ENCODE data around the gene CPSF4. TPM values are rescaled to one million over a fixed set of nuclear protein-coding genes. Genes with fewer than 3 reads are reported as not detected.

Gene CPSF4
- total and polyA plus RNA-seq, 11 donors: 12.7 to 24.8 (median 16.4) TPM

DNA sequence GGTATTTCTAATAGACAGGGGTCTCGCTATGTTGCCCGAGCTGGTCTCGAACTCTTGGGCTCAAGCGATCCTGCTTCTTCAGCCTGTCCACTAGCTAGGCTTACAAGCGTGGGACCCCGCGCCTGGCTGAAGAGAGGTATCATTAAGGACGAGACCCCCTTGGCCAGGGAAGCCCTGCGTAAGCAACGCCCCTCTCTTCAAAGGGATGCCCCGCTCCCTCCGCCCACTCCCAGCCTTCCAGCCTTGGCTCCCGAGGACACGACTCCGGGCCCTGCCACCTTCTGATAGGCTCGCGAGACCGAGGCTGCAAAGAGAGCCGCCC lies 65.5 kb downstream of the CPSF4 start:
- Histone ChIP-seq H3K27me3 (no peaks in the 10 kb centered on the region), H3K27ac (peak overlapping the region; percentile 73 to 97 (median 94)), H3K4me3 (peak overlapping the region; percentile 65 to 91 (median 76)), H3K4me1 (peaks cover 0 to 43% (median 33%) of the 10 kb centered on the region in 12 donors), H3K36me3 (peaks cover 0 to 4% (median 0%) of the 10 kb centered on the region in 9 donors), H3K9me3 (no peaks in the 10 kb centered on the region)
- intact Hi-C loops (cut with DNase I): loop anchor here in 9 of 10 donors (5.0 to 10.0 kb wide), 4 partner anchors 37 to 53 kb away; partner anchors contain the start of genes ZNF655 (in 6 of the 9), FAM200A (in 4 of the 9) and ATP5MF (in 1 of the 9)
- WGBS, 4 donors: 8 to 12% (median 8%) methylated on average over 17 to 19 of the region's 19 CpGs
- ATAC-seq (peak in 3 of 4 donors; percentile 93 to 95 (median 94)), DNase-seq (no peak)
- TF ChIP-seq, protein P1, sequence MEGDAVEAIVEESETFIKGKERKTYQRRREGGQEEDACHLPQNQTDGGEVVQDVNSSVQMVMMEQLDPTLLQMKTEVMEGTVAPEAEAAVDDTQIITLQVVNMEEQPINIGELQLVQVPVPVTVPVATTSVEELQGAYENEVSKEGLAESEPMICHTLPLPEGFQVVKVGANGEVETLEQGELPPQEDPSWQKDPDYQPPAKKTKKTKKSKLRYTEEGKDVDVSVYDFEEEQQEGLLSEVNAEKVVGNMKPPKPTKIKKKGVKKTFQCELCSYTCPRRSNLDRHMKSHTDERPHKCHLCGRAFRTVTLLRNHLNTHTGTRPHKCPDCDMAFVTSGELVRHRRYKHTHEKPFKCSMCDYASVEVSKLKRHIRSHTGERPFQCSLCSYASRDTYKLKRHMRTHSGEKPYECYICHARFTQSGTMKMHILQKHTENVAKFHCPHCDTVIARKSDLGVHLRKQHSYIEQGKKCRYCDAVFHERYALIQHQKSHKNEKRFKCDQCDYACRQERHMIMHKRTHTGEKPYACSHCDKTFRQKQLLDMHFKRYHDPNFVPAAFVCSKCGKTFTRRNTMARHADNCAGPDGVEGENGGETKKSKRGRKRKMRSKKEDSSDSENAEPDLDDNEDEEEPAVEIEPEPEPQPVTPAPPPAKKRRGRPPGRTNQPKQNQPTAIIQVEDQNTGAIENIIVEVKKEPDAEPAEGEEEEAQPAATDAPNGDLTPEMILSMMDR (IDR thresholded peaks at IDR 0.05): no peak
- TF ChIP-seq POLR2A (IDR thresholded peaks at IDR 0.05): peak in 1 of 2 donors; percentile 30

GRCh38 chr7:99504603-99505323 lies 66.0 kb downstream of the CPSF4 start, which contains the start of gene ZKSCAN5:
Gene ZKSCAN5, plus strand, starts transcription at chr7:99504662. Its CDS starts 1,383 bp downstream, at chr7:99506045.
- H3K27ac ChIP-seq: peak within 1 kb of the TSS; percentile 73 to 97 (median 94)
- ATAC-seq: peak; percentile 93 to 96 (median 96)

GRCh38 chr7:99505324-99505662 lies 66.5 kb downstream of the CPSF4 start:
- H3K4me1 ChIP-seq: peaks cover 0 to 42% (median 33%) of the 10 kb centered on the region in 12 donors
- 2 to 4% (median 3%) methylated on average over 11 of the region's 11 CpGs for WGBS, 4 donors
- intact Hi-C loops (cut with DNase I): loop anchor here in 2 of 10 donors (10.0 kb wide), 1 partner anchor 50 kb away; the partner anchor contains the start of genes FAM200A (in 2 of the 2) and ZNF655 (in 2 of the 2)
- DNase-seq: no peak
- H3K36me3 ChIP-seq: peaks cover 0 to 9% (median 0%) of the 10 kb centered on the region in 9 donors
- TF ChIP-seq POLR2A (IDR thresholded peaks at IDR 0.05): no peak
- TF ChIP-seq, protein P1 (IDR thresholded peaks at IDR 0.05): no peak
- H3K27ac ChIP-seq: peak overlapping the region in 11 of 12 donors; percentile 91 to 97 (median 94)
- no peak for ATAC-seq
- peak overlapping the region; percentile 65 to 91 (median 76) for H3K4me3 ChIP-seq
- no peaks in the 10 kb centered on the region for H3K27me3 ChIP-seq
- no peaks in the 10 kb centered on the region for H3K9me3 ChIP-seq

More at GRCh38 chr7:99504603-99505323, 66.0 kb downstream of the CPSF4 start, which contains the start of gene ZKSCAN5:
- Histone ChIP-seq H3K4me3 (peak within 1 kb of the TSS; percentile 65 to 91 (median 76)), H3K27me3 (no peaks in the 10 kb centered on the region), H3K36me3 (peaks cover 0 to 4% (median 0%) of the 10 kb centered on the region in 9 donors), H3K9me3 (no peaks in the 10 kb centered on the region), H3K4me1 (peaks cover 0 to 42% (median 33%) of the 10 kb centered on the region in 12 donors)
- DNase-seq: peak; percentile 99
- peak in 1 of 2 donors; percentile 56 for TF ChIP-seq POLR2A (IDR thresholded peaks at IDR 0.05)
- TF ChIP-seq, protein P1 (IDR thresholded peaks at IDR 0.05): peak in 4 of 12 donors; percentile 7 to 36 (median 16)
- 0% methylated on average over 21 to 53 of the region's 53 CpGs for WGBS, 4 donors
- intact Hi-C loops (cut with DNase I): loop anchor here in 9 of 10 donors (5.0 to 10.0 kb wide), 4 partner anchors 37 to 53 kb away; partner anchors contain the start of genes ZNF655 (in 6 of the 9), FAM200A (in 4 of the 9) and ATP5MF (in 1 of the 9)

Other genes starting within 250 kb of the CPSF4 start
- not detected for gene KPNA7, start 230.8 kb upstream of the CPSF4 start, total RNA-seq
- gene KPNA7, start 230.8 kb upstream of the CPSF4 start, polyA plus RNA-seq: not detected
- not detected for gene MYH16, start 166.1 kb upstream of the CPSF4 start, total RNA-seq
- not detected for gene MYH16, start 166.1 kb upstream of the CPSF4 start, polyA plus RNA-seq
- 100 to 1,000 TPM in 8 of 9 donors, 10 to 100 TPM in 1; 97.1 to 177 (median 146) TPM for gene ARPC1A, start 113.0 kb upstream of the CPSF4 start, total RNA-seq
- 100 to 1,000 TPM; 102 to 208 TPM for gene ARPC1A, start 113.0 kb upstream of the CPSF4 start, polyA plus RNA-seq
- 100 to 1,000 TPM in 2 of 9 donors, 10 to 100 TPM in 7; 17.2 to 142 (median 37.1) TPM for gene ARPC1B, start 64.2 kb upstream of the CPSF4 start, total RNA-seq
- 100 to 1,000 TPM in 1 of 2 donors, 10 to 100 TPM in 1; 32.7 to 136 TPM for gene ARPC1B, start 64.2 kb upstream of the CPSF4 start, polyA plus RNA-seq
- 100 to 1,000 TPM in 4 of 9 donors, 10 to 100 TPM in 5; 88.7 to 128 (median 98.5) TPM for gene PDAP1, start 30.3 kb upstream of the CPSF4 start, total RNA-seq
- gene PDAP1, start 30.3 kb upstream of the CPSF4 start, polyA plus RNA-seq: 100 to 1,000 TPM; 120 to 309 TPM
- 10 to 100 TPM; 26.1 to 63.6 (median 38.9) TPM for gene BUD31, start 30.0 kb upstream of the CPSF4 start, total RNA-seq
- gene BUD31, start 30.0 kb upstream of the CPSF4 start, polyA plus RNA-seq: 10 to 100 TPM; 66.7 to 87.8 TPM
- gene PTCD1, start 145 bp upstream of the CPSF4 start, total RNA-seq: 1 to 10 TPM; 2.1 to 9.0 (median 3.9) TPM
- 1 to 10 TPM; 3.3 to 3.7 TPM for gene PTCD1, start 145 bp upstream of the CPSF4 start, polyA plus RNA-seq
- gene ATP5MF, start 27.2 kb downstream of the CPSF4 start, total RNA-seq: 1,000 to 10,000 TPM in 2 of 9 donors, 100 to 1,000 TPM in 7; 579 to 6,117 (median 707) TPM
- 1,000 to 10,000 TPM; 2,714 to 5,384 TPM for gene ATP5MF, start 27.2 kb downstream of the CPSF4 start, polyA plus RNA-seq
- gene ZNF789, start 33.9 kb downstream of the CPSF4 start, total RNA-seq: 1 to 10 TPM; 2.1 to 5.2 (median 3.2) TPM
- gene ZNF789, start 33.9 kb downstream of the CPSF4 start, polyA plus RNA-seq: 1 to 10 TPM; 3.3 to 4.4 TPM
- gene ZNF394, start 61.3 kb downstream of the CPSF4 start, total RNA-seq: 10 to 100 TPM; 12.4 to 23.0 (median 15.2) TPM
- gene ZNF394, start 61.3 kb downstream of the CPSF4 start, polyA plus RNA-seq: 10 to 100 TPM; 13.9 to 16.0 TPM
- gene ZKSCAN5, start 65.7 kb downstream of the CPSF4 start, total RNA-seq: 1 to 10 TPM; 5.6 to 9.6 (median 7.1) TPM
- 1 to 10 TPM; 2.1 to 5.8 TPM for gene ZKSCAN5, start 65.7 kb downstream of the CPSF4 start, polyA plus RNA-seq
- 1 to 10 TPM; 4.7 to 7.1 (median 5.3) TPM for gene FAM200A, start 113.2 kb downstream of the CPSF4 start, total RNA-seq
- gene FAM200A, start 113.2 kb downstream of the CPSF4 start, polyA plus RNA-seq: 1 to 10 TPM; 5.8 to 6.6 TPM
- 10 to 100 TPM; 26.8 to 48.0 (median 32.8) TPM for gene ZNF655, start 119.7 kb downstream of the CPSF4 start, total RNA-seq
- gene ZNF655, start 119.7 kb downstream of the CPSF4 start, polyA plus RNA-seq: 10 to 100 TPM; 28.8 to 36.1 TPM
- under 1 TPM in 4 of 9 donors, not detected in 5; 0.29 to 0.52 (median 0.51) TPM for gene TMEM225B, start 159.3 kb downstream of the CPSF4 start, total RNA-seq
- under 1 TPM in 1 of 2 donors, not detected in 1; 0.10 TPM for gene TMEM225B, start 159.3 kb downstream of the CPSF4 start, polyA plus RNA-seq
- gene ZSCAN25, start 178.0 kb downstream of the CPSF4 start, total RNA-seq: 10 to 100 TPM in 4 of 9 donors, 1 to 10 TPM in 5; 5.6 to 12.0 (median 8.3) TPM
- gene ZSCAN25, start 178.0 kb downstream of the CPSF4 start, polyA plus RNA-seq: 1 to 10 TPM; 3.4 to 4.0 TPM
- under 1 TPM in 3 of 9 donors, not detected in 6; 0.12 to 0.52 (median 0.33) TPM for gene CYP3A5, start 241.1 kb downstream of the CPSF4 start, total RNA-seq
- under 1 TPM; 0.06 to 0.23 TPM for gene CYP3A5, start 241.1 kb downstream of the CPSF4 start, polyA plus RNA-seq